K562 (cell line): ENCODE measurements around the gene ALG9. TPM values are rescaled to one million over a fixed set of nuclear protein-coding genes. Genes with fewer than 3 reads are reported as not detected.

Source experiments
- CBFA2T2 ChIP-seq: fragments of 450-650 bp; conservative IDR thresholded peaks from 2 replicates; pipeline ENCODE4 v1.6.1; 2017; ENCODE audit warnings: mild to moderate bottlenecking
- ERF ChIP-seq: fragments of 450-650 bp; formaldehyde crosslinking; IDR thresholded peaks from 2 replicates; pipeline ENCODE4 v1.4.0; 2020; ENCODE audit warnings: mild to moderate bottlenecking, mixed read lengths
- FUS ChIP-seq: fragments of 200-400 bp; formaldehyde crosslinking; optimal IDR thresholded peaks from 2 replicates; pipeline ENCODE3; 2017; ENCODE audit warnings: low read depth, low read length
- JUNB ChIP-seq: fragments of 450-650 bp; formaldehyde crosslinking; conservative IDR thresholded peaks from 2 replicates; pipeline ENCODE4 v1.4.0; 2020; ENCODE audit warnings: mild to moderate bottlenecking
- REST ChIP-seq, 2 experiments: fragments of 450-650 bp; formaldehyde crosslinking in 1 of 2; IDR thresholded peaks; 2 replicates each; pipeline versions ENCODE4 v1.4.0 to v1.6.1; 2014 to 2020; ENCODE audit warnings: mild to moderate bottlenecking in 2 of 2, borderline replicate concordance in 1 of 2, low read depth in 1 of 2
- RFX5 ChIP-seq: IDR thresholded peaks from 2 replicates; pipeline ENCODE4 v1.6.1; 2011; ENCODE audit warnings: low read depth, mild to moderate bottlenecking, improper control_type of control experiment, low read length
- SMARCB1 ChIP-seq: IDR thresholded peaks from 2 replicates; pipeline ENCODE4 v1.6.1; 2011; ENCODE audit warnings: improper control_type of control experiment, low read depth; ENCODE audit not compliant: insufficient read length
- SREBF2 ChIP-seq: sonication (generic); formaldehyde crosslinking; IDR thresholded peaks from 2 replicates; pipeline ENCODE4 v1.4.0; 2020; ENCODE audit warnings: mild to moderate bottlenecking, missing genetic modification reagents
- TEAD4 ChIP-seq, 2 experiments: sonication (generic) in 1 of 2; formaldehyde crosslinking in 1 of 2; IDR thresholded peaks; 2 replicates each; pipeline versions ENCODE4 v1.6.1 to v1.8.0; 2012 to 2022; ENCODE audit warnings: borderline replicate concordance in 1 of 2, inconsistent platforms in 1 of 2, low read length in 1 of 2, mild to moderate bottlenecking in 1 of 2, missing genetic modification reagents in 1 of 2
- ZBTB7A ChIP-seq: IDR thresholded peaks from 2 replicates; pipeline ENCODE4 v1.6.1; 2011; ENCODE audit warnings: low read depth, mild to moderate bottlenecking, low read length, moderate library complexity, borderline replicate concordance; ENCODE audit not compliant: control insufficient read depth
- polyA plus RNA-seq, 8 experiments: library from polyadenylated mRNA; depleted of rRNA in 4 of 8; stranded (reverse) in 5 of 8; unstranded in 3 of 8; fragments of >200 nt; fragmentation: Nextera tagmentation in 2 of 8; fragmentation: Illumina TruSeq in 1 of 8; extraction: Ambion mirVana in 2 of 8; extraction: Trizol in 1 of 8; gene quantifications; 2 replicates each; pipeline versions ENCODE4 v1.2.1 to v1.2.3, GENCODE V29; 2011 to 2014; ENCODE audit warnings: inconsistent platforms in 1 of 8, missing spikeins in 1 of 8
- total RNA-seq, 7 experiments: library from RNA; depleted of rRNA in 6 of 7; stranded (reverse); fragments of >200 nt in 6 of 7; fragmentation: Illumina TruSeq in 2 of 7; extraction: Trizol in 2 of 7; gene quantifications; 2 replicates each; pipeline versions ENCODE4 v1.2.1 to v1.2.3, GENCODE V29; 2011 to 2021; ENCODE audit warnings: low replicate concordance in 1 of 7
- TF ChIP-seq, protein P1 (sequence below): fragments of 250-450 bp; sonication (Bioruptor Pico); IDR thresholded peaks from 2 replicates; pipeline ENCODE4 v1.9.0; 2021; ENCODE audit warnings: mild to moderate bottlenecking, inconsistent platforms
- TF ChIP-seq, protein P2 (sequence below), 2 experiments: IDR thresholded peaks in 1 of 2; conservative IDR thresholded peaks in 1 of 2; 2 replicates each; pipeline ENCODE4 v1.6.1; 2016; ENCODE audit warnings: low read depth in 2 of 2, mild to moderate bottlenecking in 1 of 2, missing compliant biosample characterization in 1 of 2, missing genetic modification characterization in 1 of 2, moderate library complexity in 1 of 2

Gene ALG9
- total and polyA plus RNA-seq, 9 of the 15 experiments (the other 6 are each of a cell fraction or from before 2014, with no cell fraction given): 11.5 to 40.5 (median 24.9) TPM

DNA sequence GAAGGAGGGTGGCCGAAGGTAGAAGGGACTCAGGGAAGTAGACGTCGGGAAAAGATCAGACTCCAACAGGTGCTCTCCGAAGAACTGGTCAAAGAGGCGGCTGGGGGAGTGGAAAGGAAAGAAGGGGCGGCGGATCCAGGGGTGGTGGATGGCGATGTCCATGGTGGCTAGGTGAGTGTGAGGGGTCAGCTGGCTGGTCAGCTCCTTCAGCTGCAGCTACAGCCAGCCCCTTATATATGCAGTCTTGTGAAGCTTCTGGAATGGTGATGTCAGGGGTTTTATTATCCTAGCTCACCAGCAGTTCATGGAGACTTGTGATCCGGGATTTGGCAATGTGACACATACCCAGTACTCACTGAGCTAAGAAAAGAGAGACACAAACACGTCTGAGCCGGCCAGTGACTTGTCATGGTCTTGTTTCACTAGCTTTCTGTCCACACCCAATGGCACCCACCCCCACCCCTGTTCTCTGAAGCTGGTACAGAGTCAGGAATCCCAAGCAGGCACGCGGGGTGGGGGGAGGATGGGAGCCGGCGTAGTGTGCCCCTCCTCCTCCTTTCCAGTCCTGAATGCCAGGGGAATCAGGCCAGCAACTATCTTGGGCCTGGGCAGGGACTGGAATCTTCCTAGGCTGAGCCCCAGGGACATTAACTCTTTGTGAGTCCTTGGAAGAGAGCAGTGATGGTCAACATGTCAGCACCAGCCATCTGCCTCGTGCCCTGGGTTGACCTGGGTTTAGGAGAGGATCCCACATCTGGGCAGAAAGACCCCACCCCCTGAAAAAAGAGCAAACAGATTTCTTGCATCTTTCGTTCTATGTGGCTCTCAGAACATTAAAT lies 40.4 kb upstream of the ALG9 start, which contains the start of gene CRYAB (continued):
- TF ChIP-seq REST (IDR thresholded peaks at IDR 0.05; ENCODE audit: borderline replicate concordance) (peak; percentile 34), REST (CRISPR knock-in tag; IDR thresholded peaks at IDR 0.05; ENCODE audit: low read depth) (no peak), ERF (CRISPR knock-in tag) (no peak), ZBTB7A (0 out of 2 replicates have a peak, but pooled peaks have one; percentile 43), CBFA2T2 (0 out of 2 replicates have a peak, but pooled peaks have one; percentile 11), FUS (no peak), RFX5 (no peak), SMARCB1 (peak; percentile 41), JUNB (CRISPR knock-in tag) (no peak), TEAD4 (IDR thresholded peaks at IDR 0.05; ENCODE audit: low read length) (peak; percentile 11; the same call in 1 of the 2 replicates), TEAD4 (CRISPR knock-in tag; IDR thresholded peaks at IDR 0.05; ENCODE audit: borderline replicate concordance) (no peak), SREBF2 (CRISPR knock-in tag) (no peak)
- TF ChIP-seq, protein P1, sequence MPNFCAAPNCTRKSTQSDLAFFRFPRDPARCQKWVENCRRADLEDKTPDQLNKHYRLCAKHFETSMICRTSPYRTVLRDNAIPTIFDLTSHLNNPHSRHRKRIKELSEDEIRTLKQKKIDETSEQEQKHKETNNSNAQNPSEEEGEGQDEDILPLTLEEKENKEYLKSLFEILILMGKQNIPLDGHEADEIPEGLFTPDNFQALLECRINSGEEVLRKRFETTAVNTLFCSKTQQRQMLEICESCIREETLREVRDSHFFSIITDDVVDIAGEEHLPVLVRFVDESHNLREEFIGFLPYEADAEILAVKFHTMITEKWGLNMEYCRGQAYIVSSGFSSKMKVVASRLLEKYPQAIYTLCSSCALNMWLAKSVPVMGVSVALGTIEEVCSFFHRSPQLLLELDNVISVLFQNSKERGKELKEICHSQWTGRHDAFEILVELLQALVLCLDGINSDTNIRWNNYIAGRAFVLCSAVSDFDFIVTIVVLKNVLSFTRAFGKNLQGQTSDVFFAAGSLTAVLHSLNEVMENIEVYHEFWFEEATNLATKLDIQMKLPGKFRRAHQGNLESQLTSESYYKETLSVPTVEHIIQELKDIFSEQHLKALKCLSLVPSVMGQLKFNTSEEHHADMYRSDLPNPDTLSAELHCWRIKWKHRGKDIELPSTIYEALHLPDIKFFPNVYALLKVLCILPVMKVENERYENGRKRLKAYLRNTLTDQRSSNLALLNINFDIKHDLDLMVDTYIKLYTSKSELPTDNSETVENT: no peak
- TF ChIP-seq, protein P2, sequence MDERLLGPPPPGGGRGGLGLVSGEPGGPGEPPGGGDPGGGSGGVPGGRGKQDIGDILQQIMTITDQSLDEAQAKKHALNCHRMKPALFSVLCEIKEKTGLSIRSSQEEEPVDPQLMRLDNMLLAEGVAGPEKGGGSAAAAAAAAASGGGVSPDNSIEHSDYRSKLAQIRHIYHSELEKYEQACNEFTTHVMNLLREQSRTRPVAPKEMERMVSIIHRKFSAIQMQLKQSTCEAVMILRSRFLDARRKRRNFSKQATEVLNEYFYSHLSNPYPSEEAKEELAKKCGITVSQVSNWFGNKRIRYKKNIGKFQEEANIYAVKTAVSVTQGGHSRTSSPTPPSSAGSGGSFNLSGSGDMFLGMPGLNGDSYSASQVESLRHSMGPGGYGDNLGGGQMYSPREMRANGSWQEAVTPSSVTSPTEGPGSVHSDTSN (CRISPR knock-in tag; IDR thresholded peaks at IDR 0.05; ENCODE audit: low read depth): no peak
- TF ChIP-seq, protein P2 (tag; conservative IDR thresholded peaks at IDR 0.05; ENCODE audit: low read depth): no peak
